K562 (cell line): ENCODE data around the gene ANO4. TPM values are rescaled to one million over a fixed set of nuclear protein-coding genes. Genes with fewer than 3 reads are reported as not detected.

Source experiments
- ATAC-seq: fragments of 200-7000 bp; cut with Tn5 transposase; 3 replicates; pipeline ENCODE4 v1.9.1; 2020; ENCODE audit warnings: moderate library complexity
- BruUV-seq: library from RNA; stranded (reverse); fragments of 400-500 nt; replicated peaks from 2 replicates; lab custom pipeline; 2021; lab: Mats Ljungman, UMichigan
- CTCF ChIA-PET: fragments of 300-600 bp; formaldehyde crosslinking; extraction: SDS; loops from one replicate; lab custom pipeline; 2021; ENCODE audit warnings: low intra/inter-chr PET ratio; lab: Yijun Ruan, JAX
- POLR2A ChIA-PET: fragments of 300-600, 350-650 bp; sonication (Branson Sonifier 250); formaldehyde crosslinking; extraction: SDS; loops from one replicate; lab custom pipeline; 2021; ENCODE audit warnings: antibody characterized with exemption, inconsistent platforms; lab: Yijun Ruan, JAX
- DNase-seq, 4 experiments: peaks; one replicate each; pipeline versions ENCODE4 v3.0.0 to v3.0.0-alpha.2; 2011 to 2018; ENCODE audit warnings: low spot score in 3 of 4, mixed read lengths in 3 of 4; ENCODE audit errors: extremely low read depth in 1 of 4
- FAIRE-seq: peaks from 2 replicates; lab custom pipeline; 2011; peaks lifted over from hg19 to GRCh38; lab: Jason Lieb, UNC
- H2AFZ ChIP-seq: 2 replicates; pipeline ENCODE4 v1.6.0; 2011; ENCODE audit warnings: low read depth, low read length, control low read depth, inconsistent platforms
- H3K27ac ChIP-seq: fragments of 200-600 bp; 3 replicates; pipeline ENCODE4 v1.8.0; 2011; ENCODE audit warnings: low read depth, mild to moderate bottlenecking, control low read depth, inconsistent platforms, low read length, moderate library complexity, mixed read lengths; ENCODE audit errors: extremely low read depth
- H3K27me3 ChIP-seq, 2 experiments: fragments of 300-600 bp in 1 of 2; 2 replicates in 1 of 2; 3 replicates in 1 of 2; pipeline versions ENCODE4 v1.6.0 to v1.8.0; 2011; ENCODE audit warnings: inconsistent platforms in 2 of 2, low read length in 2 of 2, mild to moderate bottlenecking in 1 of 2, mixed read lengths in 1 of 2, moderate library complexity in 1 of 2; ENCODE audit not compliant: control insufficient read depth in 2 of 2, insufficient read depth in 2 of 2
- H3K36me3 ChIP-seq: fragments of 300-600 bp; 3 replicates; pipeline ENCODE4 v1.8.0; 2011; ENCODE audit warnings: mild to moderate bottlenecking, low read length, inconsistent platforms; ENCODE audit not compliant: control insufficient read depth, insufficient read depth
- H3K4me1 ChIP-seq, 2 experiments: fragments of 200-600 bp in 1 of 2; replicated peaks in 1 of 2; 2 replicates in 1 of 2; 3 replicates in 1 of 2; pipeline versions ENCODE4 v1.5.1 to v1.8.0; 2011; ENCODE audit warnings: inconsistent platforms in 2 of 2, low read length in 2 of 2, mild to moderate bottlenecking in 1 of 2, mixed read lengths in 1 of 2, moderate library complexity in 1 of 2; ENCODE audit not compliant: control insufficient read depth in 2 of 2, insufficient read depth in 2 of 2
- H3K4me2 ChIP-seq: 2 replicates; pipeline ENCODE4 v1.6.1; 2011; ENCODE audit warnings: low read length, control low read depth, inconsistent platforms, mixed read lengths; ENCODE audit not compliant: insufficient read depth
- H3K4me3 ChIP-seq: fragments of 200-600 bp; sonication (generic), shearing (Covaris generic); 2 replicates; pipeline ENCODE4 v1.5.1; 2016; ENCODE audit warnings: control low read depth, inconsistent platforms
- H3K79me2 ChIP-seq: fragments of 200-600 bp; 3 replicates; pipeline ENCODE4 v1.8.0; 2011; ENCODE audit warnings: low read length, inconsistent platforms; ENCODE audit not compliant: control insufficient read depth, insufficient read depth
- H3K9ac ChIP-seq, 2 experiments: 2 replicates each; pipeline versions ENCODE4 v1.6.0 to v1.6.1; 2011; ENCODE audit warnings: low read depth in 2 of 2, low read length in 2 of 2, control low read depth in 1 of 2, inconsistent platforms in 1 of 2, mild to moderate bottlenecking in 1 of 2, mixed read lengths in 1 of 2; ENCODE audit not compliant: insufficient read depth in 1 of 2
- H3K9me1 ChIP-seq: one replicate; pipeline ENCODE4 v1.6.0; 2011; ENCODE audit warnings: inconsistent platforms, mild to moderate bottlenecking, low read length, moderate library complexity; ENCODE audit not compliant: control insufficient read depth, insufficient read depth
- H3K9me3 ChIP-seq: replicated peaks from 2 replicates; pipeline ENCODE4 v1.5.1; 2011; ENCODE audit warnings: low read depth, low read length, inconsistent platforms; ENCODE audit not compliant: control insufficient read depth, insufficient read depth
- H4K20me1 ChIP-seq: replicated peaks from 2 replicates; pipeline ENCODE4 v1.6.1; 2011; ENCODE audit warnings: low read length, inconsistent platforms, mixed read lengths; ENCODE audit not compliant: control insufficient read depth, insufficient read depth
- CHD2 ChIP-seq: IDR thresholded peaks from 2 replicates; pipeline ENCODE4 v1.6.1; 2011; ENCODE audit warnings: low read depth, low read length
- ETV5 ChIP-seq: sonication (generic); formaldehyde crosslinking; IDR thresholded peaks from 2 replicates; pipeline ENCODE4 v1.4.0; 2020; ENCODE audit warnings: low read depth, mild to moderate bottlenecking, missing genetic modification reagents
- NR2F6 ChIP-seq: fragments of 450-650 bp; formaldehyde crosslinking; IDR thresholded peaks from 2 replicates; pipeline ENCODE4 v1.4.0; 2020; ENCODE audit warnings: mild to moderate bottlenecking
- PCBP2 ChIP-seq: fragments of 200-400 bp; formaldehyde crosslinking; IDR thresholded peaks from 2 replicates; pipeline ENCODE4 v1.6.1; 2018; ENCODE audit warnings: low read length, low read depth, mild to moderate bottlenecking, moderate library complexity; ENCODE audit not compliant: poor library complexity, severe bottlenecking
- TAF15 ChIP-seq: fragments of 200-400 bp; formaldehyde crosslinking; IDR thresholded peaks from 2 replicates; pipeline ENCODE4 v1.6.1; 2017; ENCODE audit warnings: mild to moderate bottlenecking, low read depth, low read length, moderate library complexity
- ZNF175 ChIP-seq: fragments of 200-800 bp; sonication (Bioruptor generic); IDR thresholded peaks from 2 replicates; pipeline ENCODE4 v1.6.1; 2016; ENCODE audit warnings: low read depth, mild to moderate bottlenecking, missing genetic modification characterization, missing compliant biosample characterization
- WGBS: fragments of 100-300 bp; shearing (Covaris generic); methylation state at CpG from one replicate; pipeline ENCODE4 v1.1.6; 2016; ENCODE audit warnings: low coverage, mixed read lengths; ENCODE audit not compliant: insufficient coverage; ENCODE audit errors: missing lambda C conversion rate; 5-methylcytosine and 5-hydroxymethylcytosine counted together
- in situ Hi-C: fragments of 300-500 bp; cut with MboI; formaldehyde crosslinking; loops from 4 replicates; pipeline ENCODE4 v1.15.0; 2018; ENCODE audit warnings: inconsistent platforms, mixed read lengths
- intact Hi-C: fragments of 100-400 bp; cut with micrococcal nuclease; formaldehyde crosslinking; loops from 2 replicates; pipeline ENCODE4 v1.14.2; 2022
- polyA plus RNA-seq, 8 experiments: library from polyadenylated mRNA; depleted of rRNA in 4 of 8; stranded (reverse) in 5 of 8; unstranded in 3 of 8; fragments of >200 nt; fragmentation: Nextera tagmentation in 2 of 8; fragmentation: Illumina TruSeq in 1 of 8; extraction: Ambion mirVana in 2 of 8; extraction: Trizol in 1 of 8; gene quantifications; 2 replicates each; pipeline versions ENCODE4 v1.2.1 to v1.2.3, GENCODE V29; 2011 to 2014; ENCODE audit warnings: inconsistent platforms in 1 of 8, missing spikeins in 1 of 8
- total RNA-seq, 7 experiments: library from RNA; depleted of rRNA in 6 of 7; stranded (reverse); fragments of >200 nt in 6 of 7; fragmentation: Illumina TruSeq in 2 of 7; extraction: Trizol in 2 of 7; gene quantifications; 2 replicates each; pipeline versions ENCODE4 v1.2.1 to v1.2.3, GENCODE V29; 2011 to 2021; ENCODE audit warnings: low replicate concordance in 1 of 7
- TF ChIP-seq, protein P1 (sequence below): fragments of 250-450 bp; sonication (Bioruptor Pico); IDR thresholded peaks from 2 replicates; pipeline ENCODE4 v1.4.0; 2020; ENCODE audit warnings: borderline replicate concordance
- TF ChIP-seq, protein P2 (sequence below): fragments of 150-350 bp; IDR thresholded peaks from 2 replicates; pipeline ENCODE4 v1.6.1; 2014; ENCODE audit warnings: low read depth, mild to moderate bottlenecking, low read length, borderline replicate concordance
- TF ChIP-seq, protein P3 (sequence below): sonication (generic); formaldehyde crosslinking; IDR thresholded peaks from 2 replicates; pipeline ENCODE4 v1.8.0; 2022; ENCODE audit warnings: mild to moderate bottlenecking, missing genetic modification reagents
- TF ChIP-seq, protein P4 (sequence below): IDR thresholded peaks from 2 replicates; pipeline ENCODE4 v1.6.1; 2014; ENCODE audit warnings: antibody characterized with exemption

Gene ANO4
- total and polyA plus RNA-seq, 9 of the 15 experiments (the other 6 are each of a cell fraction or from before 2014, with no cell fraction given): not detected

DNA sequence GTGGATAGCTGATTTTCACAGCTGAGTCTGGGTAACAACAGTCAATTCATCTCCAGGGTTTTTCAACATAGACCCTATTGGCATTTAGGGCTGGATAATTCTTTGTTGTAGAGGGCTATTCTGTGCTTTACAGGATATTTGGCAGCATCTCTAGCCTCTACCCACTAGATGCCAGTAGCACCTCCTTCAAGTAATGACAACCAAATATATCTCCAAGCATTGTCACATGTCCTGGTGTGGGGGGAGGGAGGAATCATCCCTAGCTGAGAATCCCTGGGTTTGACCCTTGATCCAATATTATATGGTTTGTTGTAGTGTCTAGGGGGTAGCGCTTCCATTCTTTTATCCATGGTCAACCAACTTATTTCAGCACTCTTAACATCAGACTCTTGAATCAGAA, 157.2 kb downstream of the ANO4 start:
- intact Hi-C loops (no loop called here), in situ Hi-C loops (no loop called here)
- 0% methylated on average over 1 of the region's 1 CpG for WGBS
- Histone ChIP-seq H3K4me2 (no peak overlapping the region), H3K9me1 (no peaks in the 10 kb centered on the region), H3K36me3 (no peaks in the 10 kb centered on the region), H3K4me1 (no peaks in the 10 kb centered on the region), H3K27ac (no peak overlapping the region), H3K9ac (no peak overlapping the region), H3K27me3 (no peaks in the 10 kb centered on the region), H4K20me1 (no peaks in the 10 kb centered on the region), H3K4me3 (no peak overlapping the region), H2AFZ (no peak overlapping the region), H3K9me3 (no peaks in the 10 kb centered on the region), H3K79me2 (no peaks in the 10 kb centered on the region)
- DNase-seq (no peak), FAIRE-seq (no peak), ATAC-seq (no peak)
- ChIA-PET POLR2A (no interaction called here), CTCF (no interaction called here)
- no TSS peak for BruUV-seq
- TF ChIP-seq, protein P1, sequence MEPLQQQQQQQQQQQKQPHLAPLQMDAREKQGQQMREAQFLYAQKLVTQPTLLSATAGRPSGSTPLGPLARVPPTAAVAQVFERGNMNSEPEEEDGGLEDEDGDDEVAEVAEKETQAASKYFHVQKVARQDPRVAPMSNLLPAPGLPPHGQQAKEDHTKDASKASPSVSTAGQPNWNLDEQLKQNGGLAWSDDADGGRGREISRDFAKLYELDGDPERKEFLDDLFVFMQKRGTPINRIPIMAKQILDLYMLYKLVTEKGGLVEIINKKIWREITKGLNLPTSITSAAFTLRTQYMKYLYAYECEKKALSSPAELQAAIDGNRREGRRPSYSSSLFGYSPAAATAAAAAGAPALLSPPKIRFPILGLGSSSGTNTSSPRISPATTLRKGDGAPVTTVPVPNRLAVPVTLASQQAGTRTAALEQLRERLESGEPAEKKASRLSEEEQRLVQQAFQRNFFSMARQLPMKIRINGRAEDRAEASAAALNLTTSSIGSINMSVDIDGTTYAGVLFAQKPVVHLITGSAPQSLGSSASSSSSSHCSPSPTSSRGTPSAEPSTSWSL (CRISPR knock-in tag): no peak
- TF ChIP-seq, protein P2, sequence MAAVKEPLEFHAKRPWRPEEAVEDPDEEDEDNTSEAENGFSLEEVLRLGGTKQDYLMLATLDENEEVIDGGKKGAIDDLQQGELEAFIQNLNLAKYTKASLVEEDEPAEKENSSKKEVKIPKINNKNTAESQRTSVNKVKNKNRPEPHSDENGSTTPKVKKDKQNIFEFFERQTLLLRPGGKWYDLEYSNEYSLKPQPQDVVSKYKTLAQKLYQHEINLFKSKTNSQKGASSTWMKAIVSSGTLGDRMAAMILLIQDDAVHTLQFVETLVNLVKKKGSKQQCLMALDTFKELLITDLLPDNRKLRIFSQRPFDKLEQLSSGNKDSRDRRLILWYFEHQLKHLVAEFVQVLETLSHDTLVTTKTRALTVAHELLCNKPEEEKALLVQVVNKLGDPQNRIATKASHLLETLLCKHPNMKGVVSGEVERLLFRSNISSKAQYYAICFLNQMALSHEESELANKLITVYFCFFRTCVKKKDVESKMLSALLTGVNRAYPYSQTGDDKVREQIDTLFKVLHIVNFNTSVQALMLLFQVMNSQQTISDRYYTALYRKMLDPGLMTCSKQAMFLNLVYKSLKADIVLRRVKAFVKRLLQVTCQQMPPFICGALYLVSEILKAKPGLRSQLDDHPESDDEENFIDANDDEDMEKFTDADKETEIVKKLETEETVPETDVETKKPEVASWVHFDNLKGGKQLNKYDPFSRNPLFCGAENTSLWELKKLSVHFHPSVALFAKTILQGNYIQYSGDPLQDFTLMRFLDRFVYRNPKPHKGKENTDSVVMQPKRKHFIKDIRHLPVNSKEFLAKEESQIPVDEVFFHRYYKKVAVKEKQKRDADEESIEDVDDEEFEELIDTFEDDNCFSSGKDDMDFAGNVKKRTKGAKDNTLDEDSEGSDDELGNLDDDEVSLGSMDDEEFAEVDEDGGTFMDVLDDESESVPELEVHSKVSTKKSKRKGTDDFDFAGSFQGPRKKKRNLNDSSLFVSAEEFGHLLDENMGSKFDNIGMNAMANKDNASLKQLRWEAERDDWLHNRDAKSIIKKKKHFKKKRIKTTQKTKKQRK: no peak
- TF ChIP-seq PCBP2: no peak
- TF ChIP-seq, protein P3, sequence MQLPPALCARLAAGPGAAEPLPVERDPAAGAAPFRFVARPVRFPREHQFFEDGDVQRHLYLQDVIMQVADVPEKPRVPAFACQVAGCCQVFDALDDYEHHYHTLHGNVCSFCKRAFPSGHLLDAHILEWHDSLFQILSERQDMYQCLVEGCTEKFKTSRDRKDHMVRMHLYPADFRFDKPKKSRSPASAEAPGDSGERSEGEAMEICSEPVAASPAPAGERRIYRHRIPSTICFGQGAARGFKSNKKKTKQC: no peak
- no peak for TF ChIP-seq ZNF175 (CRISPR knock-in tag)
- TF ChIP-seq, protein P4, sequence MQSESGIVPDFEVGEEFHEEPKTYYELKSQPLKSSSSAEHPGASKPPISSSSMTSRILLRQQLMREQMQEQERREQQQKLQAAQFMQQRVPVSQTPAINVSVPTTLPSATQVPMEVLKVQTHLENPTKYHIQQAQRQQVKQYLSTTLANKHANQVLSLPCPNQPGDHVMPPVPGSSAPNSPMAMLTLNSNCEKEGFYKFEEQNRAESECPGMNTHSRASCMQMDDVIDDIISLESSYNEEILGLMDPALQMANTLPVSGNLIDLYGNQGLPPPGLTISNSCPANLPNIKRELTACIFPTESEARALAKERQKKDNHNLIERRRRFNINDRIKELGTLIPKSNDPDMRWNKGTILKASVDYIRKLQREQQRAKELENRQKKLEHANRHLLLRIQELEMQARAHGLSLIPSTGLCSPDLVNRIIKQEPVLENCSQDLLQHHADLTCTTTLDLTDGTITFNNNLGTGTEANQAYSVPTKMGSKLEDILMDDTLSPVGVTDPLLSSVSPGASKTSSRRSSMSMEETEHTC: no peak
- TF ChIP-seq CHD2: no peak
- no peak for TF ChIP-seq TAF15
- no peak for TF ChIP-seq NR2F6
- no peak for TF ChIP-seq ETV5 (CRISPR knock-in tag)
